K562 (cell line): ENCODE measurements around the gene GALNS. TPM values are rescaled to one million over a fixed set of nuclear protein-coding genes. Genes with fewer than 3 reads are reported as not detected.
A peak's percentile ranks its signal among the peaks of the same experiment; 100 is the strongest.

Experiments used
- BRD4 ChIP-seq: fragments of 200-600 bp; sonication (generic); IDR thresholded peaks from 2 replicates; pipeline ENCODE4 v1.6.1; 2017; ENCODE audit warnings: inconsistent platforms
- CBX1 ChIP-seq: sonication (generic); IDR thresholded peaks from 2 replicates; pipeline ENCODE4 v1.6.1; 2016; ENCODE audit warnings: antibody characterized with exemption, low read depth, mild to moderate bottlenecking
- FOXA1 ChIP-seq: fragments of 450-650 bp; IDR thresholded peaks from 2 replicates; pipeline ENCODE4 v1.6.1; 2016; ENCODE audit warnings: mild to moderate bottlenecking, borderline replicate concordance
- FOXJ2 ChIP-seq: fragments of 200-800 bp; sonication (Bioruptor generic); IDR thresholded peaks from 2 replicates; pipeline ENCODE4 v1.6.1; 2016; ENCODE audit warnings: missing genetic modification characterization, missing compliant biosample characterization
- GTF2B ChIP-seq: IDR thresholded peaks from 2 replicates; pipeline ENCODE4 v1.6.1; 2011; ENCODE audit not compliant: insufficient read length; ENCODE audit errors: extremely low read depth
- HDAC8 ChIP-seq: fragments of 450-650 bp; IDR thresholded peaks from 2 replicates; pipeline ENCODE4 v1.6.1; 2016; ENCODE audit warnings: mild to moderate bottlenecking, missing genetic modification characterization, moderate library complexity, missing compliant biosample characterization
- HNRNPH1 ChIP-seq: fragments of 200-400 bp; formaldehyde crosslinking; optimal IDR thresholded peaks from 2 replicates; pipeline ENCODE3; 2017; ENCODE audit warnings: low read depth, mild to moderate bottlenecking, low read length, moderate library complexity
- KLF16 ChIP-seq: IDR thresholded peaks from 2 replicates; pipeline ENCODE4 v1.6.1; 2016; ENCODE audit warnings: antibody characterized with exemption
- MLLT1 ChIP-seq, 2 experiments: fragments of 450-650 bp; IDR thresholded peaks; 2 replicates each; pipeline ENCODE4 v1.6.1; 2016
- NONO ChIP-seq, 2 experiments: fragments of 200-400 bp in 1 of 2; fragments of 450-650 bp in 1 of 2; formaldehyde crosslinking in 1 of 2; IDR thresholded peaks; 2 replicates each; pipeline ENCODE4 v1.6.1; 2017; ENCODE audit warnings: low read depth in 2 of 2, mild to moderate bottlenecking in 2 of 2, moderate library complexity in 2 of 2, low read length in 1 of 2
- PTTG1 ChIP-seq: fragments of 450-650 bp; IDR thresholded peaks from 2 replicates; pipeline ENCODE4 v1.6.1; 2016; ENCODE audit warnings: low read depth, mild to moderate bottlenecking, missing genetic modification characterization, missing compliant biosample characterization
- RAD21 ChIP-seq, 2 experiments: fragments of 250-450 bp in 1 of 2; fragments of 450-650 bp in 1 of 2; sonication (Bioruptor Pico) in 1 of 2; formaldehyde crosslinking in 1 of 2; IDR thresholded peaks in 1 of 2; conservative IDR thresholded peaks in 1 of 2; 2 replicates each; pipeline versions ENCODE4 v1.4.0 to v1.8.0; 2020 to 2022; ENCODE audit warnings: mild to moderate bottlenecking in 2 of 2, moderate library complexity in 1 of 2
- RNF2 ChIP-seq: sonication (generic); IDR thresholded peaks from 2 replicates; pipeline ENCODE4 v1.6.1; 2016
- SMAD2 ChIP-seq: fragments of 150-350 bp; IDR thresholded peaks from 2 replicates; pipeline ENCODE4 v1.6.1; 2014; ENCODE audit warnings: low read depth, mild to moderate bottlenecking, low read length
- SMARCB1 ChIP-seq: IDR thresholded peaks from 2 replicates; pipeline ENCODE4 v1.6.1; 2011; ENCODE audit warnings: improper control_type of control experiment, low read depth; ENCODE audit not compliant: insufficient read length
- TEAD4 ChIP-seq, 2 experiments: sonication (generic) in 1 of 2; formaldehyde crosslinking in 1 of 2; IDR thresholded peaks; 2 replicates each; pipeline versions ENCODE4 v1.6.1 to v1.8.0; 2012 to 2022; ENCODE audit warnings: borderline replicate concordance in 1 of 2, inconsistent platforms in 1 of 2, low read length in 1 of 2, mild to moderate bottlenecking in 1 of 2, missing genetic modification reagents in 1 of 2
- TFAP4 ChIP-seq: sonication (generic); formaldehyde crosslinking; IDR thresholded peaks from 2 replicates; pipeline ENCODE4 v1.8.0; 2022; ENCODE audit warnings: missing genetic modification reagents, mild to moderate bottlenecking, moderate library complexity, borderline replicate concordance
- TFE3 ChIP-seq: fragments of 450-650 bp; formaldehyde crosslinking; IDR thresholded peaks from 2 replicates; pipeline ENCODE4 v1.4.0; 2020; ENCODE audit warnings: mild to moderate bottlenecking, mixed read lengths
- XRCC5 ChIP-seq: fragments of 200-400 bp; formaldehyde crosslinking; IDR thresholded peaks from 2 replicates; pipeline ENCODE4 v1.6.1; 2017; ENCODE audit warnings: low read depth, mild to moderate bottlenecking, low read length
- ZC3H4 ChIP-seq: sonication (generic); formaldehyde crosslinking; IDR thresholded peaks from 2 replicates; pipeline ENCODE4 v1.9.0; 2021; ENCODE audit warnings: missing genetic modification reagents, borderline replicate concordance
- ZKSCAN3 ChIP-seq: fragments of 250-450 bp; sonication (Bioruptor Pico); IDR thresholded peaks from 2 replicates; pipeline ENCODE4 v1.4.0; 2020
- polyA plus RNA-seq, 8 experiments: library from polyadenylated mRNA; depleted of rRNA in 4 of 8; stranded (reverse) in 5 of 8; unstranded in 3 of 8; fragments of >200 nt; fragmentation: Nextera tagmentation in 2 of 8; fragmentation: Illumina TruSeq in 1 of 8; extraction: Ambion mirVana in 2 of 8; extraction: Trizol in 1 of 8; gene quantifications; 2 replicates each; pipeline versions ENCODE4 v1.2.1 to v1.2.3, GENCODE V29; 2011 to 2014; ENCODE audit warnings: inconsistent platforms in 1 of 8, missing spikeins in 1 of 8
- total RNA-seq, 7 experiments: library from RNA; depleted of rRNA in 6 of 7; stranded (reverse); fragments of >200 nt in 6 of 7; fragmentation: Illumina TruSeq in 2 of 7; extraction: Trizol in 2 of 7; gene quantifications; 2 replicates each; pipeline versions ENCODE4 v1.2.1 to v1.2.3, GENCODE V29; 2011 to 2021; ENCODE audit warnings: low replicate concordance in 1 of 7

The GALNS gene
- total and polyA plus RNA-seq, 9 of the 15 experiments (the other 6 are each of a cell fraction or from before 2014, with no cell fraction given), result 0.38 to 13.2 (median 4.3) TPM

- no peak for TF ChIP-seq PTTG1 (tag)
- no peak for TF ChIP-seq SMAD2
- TF ChIP-seq XRCC5, result peak; percentile 85; the same call in 1 of the 2 replicates
- TF ChIP-seq RNF2, result peak; percentile 77; the same call in 1 of the 2 replicates
- TF ChIP-seq MLLT1 (IDR thresholded peaks at IDR 0.05), result no peak
- TF ChIP-seq BRD4, result no peak
- 0 out of 2 replicates have a peak, but pooled peaks have one; percentile 28 for TF ChIP-seq CBX1
- no peak for TF ChIP-seq ZC3H4 (CRISPR knock-in tag)
- TF ChIP-seq TFE3, result no peak
- TF ChIP-seq SMARCB1, result no peak
- TF ChIP-seq NONO (IDR thresholded peaks at IDR 0.05; ENCODE audit: low read depth in 2 of 2, low read length in 1 of 2), result peak; percentile 85 to 98; a peak in 3 of 4 replicates
- TF ChIP-seq FOXJ2, result no peak
- TF ChIP-seq RAD21 (CRISPR knock-in tag; conservative IDR thresholded peaks at IDR 0.05 in 1 of 2, IDR thresholded peaks at IDR 0.05 in 1 of 2), result peak; percentile 98
- TF ChIP-seq FOXA1, result no peak
- TF ChIP-seq HDAC8 (tag), result 0 out of 2 replicates have a peak, but pooled peaks have one; percentile 46
- TF ChIP-seq HNRNPH1, result no peak
- TF ChIP-seq KLF16, result 0 out of 2 replicates have a peak, but pooled peaks have one; percentile 38
- peak; percentile 62 for TF ChIP-seq GTF2B
- no peak for TF ChIP-seq ZKSCAN3 (CRISPR knock-in tag)
- no peak; the same call in 1 of the 2 replicates for TF ChIP-seq TEAD4 (IDR thresholded peaks at IDR 0.05; ENCODE audit: low read length)
- peak; percentile 86; the same call in 1 of the 2 replicates for TF ChIP-seq TEAD4 (CRISPR knock-in tag; IDR thresholded peaks at IDR 0.05; ENCODE audit: borderline replicate concordance)
- peak; percentile 79 for TF ChIP-seq TFAP4 (CRISPR knock-in tag)
Observed at GRCh38 chr16:88785106-88785924, 71.4 kb downstream of the GALNS start, which contains the start of gene PIEZO1 (continued).
